HCT116 (cell line): Measurements from ENCODE around the gene NDRG3. TPM values are rescaled to one million over a fixed set of nuclear protein-coding genes. Genes with fewer than 3 reads are reported as not detected.

Experiments used
- ATAC-seq: fragments of 200-7000 bp; cut with Tn5 transposase; 2 replicates; pipeline ENCODE4 v1.9.1; 2020; ENCODE audit warnings: mild to moderate bottlenecking, moderate library complexity
- BruUV-seq: library from RNA; stranded (reverse); fragments of 400-500 nt; replicated peaks from 2 replicates; lab custom pipeline; 2021; lab: Mats Ljungman, UMichigan
- CTCF ChIA-PET: fragments of 300-600 bp; sonication (Branson Sonifier 250); formaldehyde crosslinking; loops from one replicate; lab custom pipeline; 2021; ENCODE audit warnings: antibody characterized with exemption; lab: Charles Lee
- POLR2A ChIA-PET: fragments of 300-600, 350-600 bp; sonication (Branson Sonifier 250); formaldehyde crosslinking; loops from one replicate; lab custom pipeline; 2021; ENCODE audit warnings: antibody characterized with exemption; lab: Charles Lee
- RAD21 ChIA-PET, 2 experiments: fragments of 300-600 bp; sonication (Branson Sonifier 250); formaldehyde crosslinking; loops; one replicate each; lab custom pipeline; 2023; ENCODE audit warnings: low total read pairs in 2 of 2; ENCODE audit not compliant: uncharacterized antibody in 2 of 2, unreplicated experiment in 2 of 2, low non-redundant PET in 1 of 2; lab: Charles Lee
- DNase-seq: peaks from one replicate; pipeline ENCODE4 v3.0.0-alpha.2; 2010; ENCODE audit warnings: low read depth, low spot score
- H2AFZ ChIP-seq: fragments of 200-600 bp; shearing (Covaris generic), sonication (generic); 2 replicates; pipeline ENCODE4 v1.6.1; 2017; ENCODE audit warnings: low read depth, mixed run types, mixed read lengths, antibody characterized with exemption, low read length; ENCODE audit not compliant: poor library complexity, severe bottlenecking
- H3K27ac ChIP-seq: 2 replicates; pipeline ENCODE4 v1.5.1; 2012; ENCODE audit warnings: low read depth, low read length
- H3K27me3 ChIP-seq: fragments of 200-600 bp; sonication (generic); 2 replicates; pipeline ENCODE4 v1.6.1; 2016; ENCODE audit warnings: mixed run types, low read length, mixed read lengths; ENCODE audit not compliant: insufficient read depth
- H3K36me3 ChIP-seq, 2 experiments: fragments of 200-500 bp in 1 of 2; fragments of 200-600 bp in 1 of 2; sonication (Bioruptor generic) in 1 of 2; sonication (generic) in 1 of 2; 2 replicates each; pipeline versions ENCODE4 v1.5.1 to v1.6.1; 2014 to 2016; ENCODE audit warnings: low read length in 2 of 2, inconsistent platforms in 1 of 2, mixed read lengths in 1 of 2, mixed run types in 1 of 2; ENCODE audit not compliant: insufficient read depth in 2 of 2, control insufficient read depth in 1 of 2
- H3K4me1 ChIP-seq, 2 experiments: fragments of 200-600 bp in 1 of 2; sonication (generic) in 1 of 2; 2 replicates each; pipeline versions ENCODE4 v1.5.1 to v1.6.1; 2012 to 2017; ENCODE audit warnings: low read length in 2 of 2, inconsistent platforms in 1 of 2, mild to moderate bottlenecking in 1 of 2, mixed read lengths in 1 of 2, mixed run types in 1 of 2, moderate library complexity in 1 of 2; ENCODE audit not compliant: insufficient read depth in 2 of 2, control insufficient read depth in 1 of 2
- H3K4me2 ChIP-seq: fragments of 200-600 bp; sonication (generic); 2 replicates; pipeline ENCODE4 v1.6.1; 2017; ENCODE audit warnings: mixed run types, low read length, mixed read lengths
- H3K4me3 ChIP-seq, 2 experiments: fragments of 200-600 bp in 1 of 2; sonication (generic) in 1 of 2; replicated peaks in 1 of 2; 2 replicates each; pipeline ENCODE4 v1.5.1; 2011 to 2016; ENCODE audit warnings: low read length in 2 of 2, control low read depth in 1 of 2, low read depth in 1 of 2, mild to moderate bottlenecking in 1 of 2, mixed read lengths in 1 of 2, mixed run types in 1 of 2
- H3K79me2 ChIP-seq: fragments of 200-600 bp; sonication (generic); 2 replicates; pipeline ENCODE4 v1.6.1; 2017; ENCODE audit warnings: mild to moderate bottlenecking, mixed run types, low read length, moderate library complexity, mixed read lengths; ENCODE audit not compliant: insufficient read depth
- H3K9ac ChIP-seq: fragments of 200-600 bp; sonication (generic); 2 replicates; pipeline ENCODE4 v1.6.1; 2016; ENCODE audit warnings: low read length, mixed read lengths
- H3K9me2 ChIP-seq: fragments of 200-600 bp; sonication (generic), shearing (Covaris generic); 2 replicates; pipeline ENCODE4 v1.6.1; 2017; ENCODE audit warnings: mixed run types, mild to moderate bottlenecking, moderate library complexity; ENCODE audit not compliant: insufficient read depth
- H3K9me3 ChIP-seq, 2 experiments: fragments of 200-500 bp in 1 of 2; fragments of 200-600 bp in 1 of 2; sonication (Bioruptor generic) in 1 of 2; sonication (generic) in 1 of 2; 2 replicates each; pipeline ENCODE4 v1.6.1; 2014 to 2017; ENCODE audit warnings: low read length in 2 of 2, mixed read lengths in 2 of 2, inconsistent platforms in 1 of 2, low read depth in 1 of 2, mild to moderate bottlenecking in 1 of 2, mixed run types in 1 of 2, moderate library complexity in 1 of 2; ENCODE audit not compliant: control insufficient read depth in 1 of 2, insufficient read depth in 1 of 2
- H4K20me1 ChIP-seq: fragments of 200-600 bp; sonication (generic), shearing (Covaris generic); 2 replicates; pipeline ENCODE4 v1.6.1; 2017; ENCODE audit warnings: mixed run types, mild to moderate bottlenecking, moderate library complexity; ENCODE audit not compliant: insufficient read depth
- CBX3 ChIP-seq: IDR thresholded peaks from 2 replicates; pipeline ENCODE4 v1.6.1; 2012; ENCODE audit warnings: low read depth
- POLR2AphosphoS5 ChIP-seq: IDR thresholded peaks from 2 replicates; pipeline ENCODE4 v1.6.1; 2011; ENCODE audit warnings: mild to moderate bottlenecking, low read depth, low read length, moderate library complexity
- RAD21 ChIP-seq: IDR thresholded peaks from 2 replicates; pipeline ENCODE4 v1.6.1; 2012; ENCODE audit warnings: low read depth, mild to moderate bottlenecking
- SRF ChIP-seq: IDR thresholded peaks from 2 replicates; pipeline ENCODE4 v1.6.1; 2012; ENCODE audit warnings: low read depth
- TCF7L2 ChIP-seq: IDR thresholded peaks from 2 replicates; pipeline ENCODE4 v1.7.0; 2011; ENCODE audit warnings: borderline replicate concordance, inconsistent platforms; ENCODE audit not compliant: insufficient read depth, insufficient read length; ENCODE audit errors: extremely low read depth
- ZBTB33 ChIP-seq: IDR thresholded peaks from 2 replicates; pipeline ENCODE4 v1.6.1; 2011; ENCODE audit warnings: mild to moderate bottlenecking, low read length, moderate library complexity; ENCODE audit not compliant: insufficient replicate concordance; ENCODE audit errors: extremely low read depth
- ZFX ChIP-seq: fragments of 450-650 bp; IDR thresholded peaks from 2 replicates; pipeline ENCODE4 v1.6.1; 2017
- intact Hi-C: fragments of 100-400 bp; cut with micrococcal nuclease; formaldehyde crosslinking; loops from 2 replicates; pipeline ENCODE4 v1.10.0; 2022
- total RNA-seq: library from RNA; stranded (reverse); gene quantifications from one replicate; pipeline ENCODE4 v1.2.1, GENCODE V29; 2021; ENCODE audit not compliant: unreplicated experiment

The NDRG3 gene
- total RNA-seq, 1 experiment from 2014 or later, result 29.3 TPM

DNA sequence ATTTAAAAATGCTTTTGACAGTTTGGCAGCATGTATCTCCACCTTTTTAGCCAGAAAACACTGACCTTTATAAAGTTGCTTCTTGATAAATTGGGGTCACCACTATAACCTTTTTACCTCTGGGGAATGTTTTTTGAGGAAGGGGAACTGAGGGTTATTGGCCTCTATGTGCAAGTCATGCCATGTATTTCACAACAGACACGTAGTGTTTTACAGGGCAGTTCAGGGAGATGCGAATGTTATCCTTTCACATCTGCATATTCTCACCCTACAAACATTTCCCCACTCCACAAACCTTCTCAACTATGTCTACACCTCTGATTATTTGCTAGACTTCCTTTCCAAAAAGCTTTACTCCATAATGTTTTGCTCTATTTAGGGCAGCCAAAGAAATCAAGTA lies 82.9 kb downstream of the NDRG3 start (continued):
- TF ChIP-seq RAD21, result no peak
- TF ChIP-seq ZBTB33, result no peak
- TF ChIP-seq ZFX, result no peak
- TF ChIP-seq SRF, result no peak
- TF ChIP-seq CBX3, result no peak

GRCh38 chr20:36658300-36658699 lies 87.6 kb downstream of the NDRG3 start:
- RAD21 ChIA-PET, result no interaction called here
- intact Hi-C loops, result no loop called here
- no peaks in the 10 kb centered on the region for H3K27me3 ChIP-seq
- no peak overlapping the region for H3K4me2 ChIP-seq
- H3K36me3 ChIP-seq, result no peaks in the 10 kb centered on the region; a peak in 2 of 4 replicates
- POLR2A ChIA-PET, result no interaction called here
- no peaks in the 10 kb centered on the region for H3K9me2 ChIP-seq
- no peaks in the 10 kb centered on the region for H3K4me1 ChIP-seq
- H4K20me1 ChIP-seq, result 0 out of 2 replicates have a peak, but pooled peaks cover 3% of the 10 kb centered on the region
- no peaks in the 10 kb centered on the region for H3K79me2 ChIP-seq
- H3K9me3 ChIP-seq, result no peaks in the 10 kb centered on the region
- DNase-seq (no peak), ATAC-seq (no peak)
- no peak for TF ChIP-seq RAD21
- no peak for TF ChIP-seq ZFX
- no peak for TF ChIP-seq POLR2AphosphoS5
- TF ChIP-seq TCF7L2, result no peak
- no peak overlapping the region for H3K27ac ChIP-seq
- CTCF ChIA-PET, result no interaction called here
- H3K9ac ChIP-seq, result no peak overlapping the region
- BruUV-seq, result no TSS peak
- H3K4me3 ChIP-seq, result no peak overlapping the region
- H2AFZ ChIP-seq, result no peak overlapping the region
